ENCODE data around the gene ATG9B.

DNA sequence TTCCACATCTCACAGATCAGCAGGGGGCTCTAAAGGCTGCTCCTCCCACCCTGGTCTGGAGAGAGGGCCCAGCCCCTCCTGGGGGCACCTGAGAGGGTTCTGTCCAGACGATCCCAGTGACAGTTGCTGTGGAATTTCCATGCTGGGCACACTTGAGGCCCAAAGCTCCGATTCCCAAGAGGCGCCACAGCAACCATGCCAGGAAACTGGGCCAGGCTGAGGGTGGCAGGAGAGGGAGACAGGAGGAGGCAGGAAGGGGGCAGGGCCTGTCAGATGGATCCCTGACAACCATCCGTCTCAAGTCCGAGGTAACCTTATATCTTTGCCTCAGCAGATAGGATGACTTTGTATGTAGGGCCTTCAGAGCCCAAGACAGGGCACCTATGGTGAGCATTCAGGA lies 37.7 kb downstream of the ATG9B start:
- no peak for TF ChIP-seq EZH2 (IDR thresholded peaks at IDR 0.05; ENCODE audit: borderline replicate concordance, low read length)
- TF ChIP-seq, protein P1, sequence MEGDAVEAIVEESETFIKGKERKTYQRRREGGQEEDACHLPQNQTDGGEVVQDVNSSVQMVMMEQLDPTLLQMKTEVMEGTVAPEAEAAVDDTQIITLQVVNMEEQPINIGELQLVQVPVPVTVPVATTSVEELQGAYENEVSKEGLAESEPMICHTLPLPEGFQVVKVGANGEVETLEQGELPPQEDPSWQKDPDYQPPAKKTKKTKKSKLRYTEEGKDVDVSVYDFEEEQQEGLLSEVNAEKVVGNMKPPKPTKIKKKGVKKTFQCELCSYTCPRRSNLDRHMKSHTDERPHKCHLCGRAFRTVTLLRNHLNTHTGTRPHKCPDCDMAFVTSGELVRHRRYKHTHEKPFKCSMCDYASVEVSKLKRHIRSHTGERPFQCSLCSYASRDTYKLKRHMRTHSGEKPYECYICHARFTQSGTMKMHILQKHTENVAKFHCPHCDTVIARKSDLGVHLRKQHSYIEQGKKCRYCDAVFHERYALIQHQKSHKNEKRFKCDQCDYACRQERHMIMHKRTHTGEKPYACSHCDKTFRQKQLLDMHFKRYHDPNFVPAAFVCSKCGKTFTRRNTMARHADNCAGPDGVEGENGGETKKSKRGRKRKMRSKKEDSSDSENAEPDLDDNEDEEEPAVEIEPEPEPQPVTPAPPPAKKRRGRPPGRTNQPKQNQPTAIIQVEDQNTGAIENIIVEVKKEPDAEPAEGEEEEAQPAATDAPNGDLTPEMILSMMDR (conservative IDR thresholded peaks at IDR 0.05 in 1 of 2, IDR thresholded peaks at IDR 0.05 in 1 of 2; ENCODE audit: extremely low read depth in 1 of 2, insufficient read depth in 1 of 2, low read depth in 1 of 2, low read length in 2 of 2) = no peak

Data from mammary epithelial cell (primary cell).